Nephron progenitor cell (in vitro differentiated cells): ENCODE results near the gene MMRN2.

Source experiments
- DNase-seq: peaks from one replicate; pipeline ENCODE4 v3.0.0; 2021
- H3K27ac Mint-ChIP-seq: 2 replicates; pipeline ENCODE4 v1.8.0; 2021; ENCODE audit warnings: mild to moderate bottlenecking, moderate library complexity, mixed read lengths
- H3K27me3 Mint-ChIP-seq: 2 replicates; pipeline ENCODE4 v1.8.0; 2021; ENCODE audit warnings: mild to moderate bottlenecking, low read depth, mixed read lengths; ENCODE audit not compliant: poor library complexity
- H3K36me3 Mint-ChIP-seq: 2 replicates; pipeline ENCODE4 v1.8.0; 2021; ENCODE audit warnings: low read depth, mixed read lengths
- H3K4me1 Mint-ChIP-seq: 2 replicates; pipeline ENCODE4 v1.8.0; 2021; ENCODE audit warnings: mixed read lengths
- H3K4me3 Mint-ChIP-seq: 2 replicates; pipeline ENCODE4 v1.8.0; 2021; ENCODE audit warnings: mild to moderate bottlenecking, moderate library complexity, mixed read lengths
- H3K9me3 Mint-ChIP-seq: 2 replicates; pipeline ENCODE4 v1.8.0; 2021; ENCODE audit warnings: mild to moderate bottlenecking, moderate library complexity, mixed read lengths
- TF ChIP-seq, protein P1 (sequence below): fragments of 200-600 bp; sonication (generic); IDR thresholded peaks from 2 replicates; pipeline ENCODE4 v1.5.0; 2021; ENCODE audit warnings: antibody characterized with exemption

MMRN2 gene

DNA sequence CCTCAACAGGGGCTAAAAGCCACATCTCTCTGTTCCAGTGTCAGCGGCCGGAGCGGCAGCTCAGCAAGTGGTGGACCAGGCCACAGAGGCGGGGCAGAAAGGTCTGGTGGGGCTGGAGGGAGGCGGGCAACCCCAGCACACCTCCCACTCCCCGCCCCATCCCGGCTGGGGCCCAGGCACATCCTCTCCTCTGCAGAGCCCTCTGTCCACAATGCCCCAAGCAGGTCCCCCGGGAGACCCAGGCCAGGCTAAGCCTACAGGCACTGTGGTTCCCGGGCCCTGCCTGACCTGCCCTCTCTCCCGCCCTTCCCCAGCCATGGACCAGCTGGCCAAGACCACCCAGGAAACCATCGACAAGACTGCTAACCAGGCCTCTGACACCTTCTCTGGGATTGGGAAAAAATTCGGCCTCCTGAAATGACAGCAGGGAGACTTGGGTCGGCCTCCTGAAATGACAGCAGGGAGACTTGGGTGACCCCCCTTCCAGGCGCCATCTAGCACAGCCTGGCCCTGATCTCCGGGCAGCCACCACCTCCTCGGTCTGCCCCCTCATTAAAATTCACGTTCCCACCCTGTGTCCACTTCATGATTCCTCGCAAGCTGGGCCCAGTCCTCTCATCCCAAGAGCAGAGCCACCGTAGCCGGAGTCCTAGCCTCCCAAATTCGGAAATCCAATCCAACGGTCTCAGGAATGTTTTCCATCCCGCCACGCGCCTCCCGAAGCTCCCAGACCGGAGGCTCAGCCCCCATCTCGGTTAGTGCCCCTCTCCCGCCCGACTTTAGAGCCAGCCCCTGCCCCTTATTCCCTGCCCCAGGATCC lies 13.0 kb upstream of the MMRN2 start:
- DNase-seq: peak; percentile 46
- H3K27me3 Mint-ChIP-seq: peaks cover 31% of the 10 kb centered on the region
- peak overlapping the region; percentile 84 for H3K4me3 Mint-ChIP-seq
- no peaks in the 10 kb centered on the region for H3K36me3 Mint-ChIP-seq
- TF ChIP-seq, protein P1, sequence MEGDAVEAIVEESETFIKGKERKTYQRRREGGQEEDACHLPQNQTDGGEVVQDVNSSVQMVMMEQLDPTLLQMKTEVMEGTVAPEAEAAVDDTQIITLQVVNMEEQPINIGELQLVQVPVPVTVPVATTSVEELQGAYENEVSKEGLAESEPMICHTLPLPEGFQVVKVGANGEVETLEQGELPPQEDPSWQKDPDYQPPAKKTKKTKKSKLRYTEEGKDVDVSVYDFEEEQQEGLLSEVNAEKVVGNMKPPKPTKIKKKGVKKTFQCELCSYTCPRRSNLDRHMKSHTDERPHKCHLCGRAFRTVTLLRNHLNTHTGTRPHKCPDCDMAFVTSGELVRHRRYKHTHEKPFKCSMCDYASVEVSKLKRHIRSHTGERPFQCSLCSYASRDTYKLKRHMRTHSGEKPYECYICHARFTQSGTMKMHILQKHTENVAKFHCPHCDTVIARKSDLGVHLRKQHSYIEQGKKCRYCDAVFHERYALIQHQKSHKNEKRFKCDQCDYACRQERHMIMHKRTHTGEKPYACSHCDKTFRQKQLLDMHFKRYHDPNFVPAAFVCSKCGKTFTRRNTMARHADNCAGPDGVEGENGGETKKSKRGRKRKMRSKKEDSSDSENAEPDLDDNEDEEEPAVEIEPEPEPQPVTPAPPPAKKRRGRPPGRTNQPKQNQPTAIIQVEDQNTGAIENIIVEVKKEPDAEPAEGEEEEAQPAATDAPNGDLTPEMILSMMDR: no peak
- H3K4me1 Mint-ChIP-seq: peaks cover 58% of the 10 kb centered on the region
- no peaks in the 10 kb centered on the region for H3K9me3 Mint-ChIP-seq
- no peak overlapping the region for H3K27ac Mint-ChIP-seq

DNA sequence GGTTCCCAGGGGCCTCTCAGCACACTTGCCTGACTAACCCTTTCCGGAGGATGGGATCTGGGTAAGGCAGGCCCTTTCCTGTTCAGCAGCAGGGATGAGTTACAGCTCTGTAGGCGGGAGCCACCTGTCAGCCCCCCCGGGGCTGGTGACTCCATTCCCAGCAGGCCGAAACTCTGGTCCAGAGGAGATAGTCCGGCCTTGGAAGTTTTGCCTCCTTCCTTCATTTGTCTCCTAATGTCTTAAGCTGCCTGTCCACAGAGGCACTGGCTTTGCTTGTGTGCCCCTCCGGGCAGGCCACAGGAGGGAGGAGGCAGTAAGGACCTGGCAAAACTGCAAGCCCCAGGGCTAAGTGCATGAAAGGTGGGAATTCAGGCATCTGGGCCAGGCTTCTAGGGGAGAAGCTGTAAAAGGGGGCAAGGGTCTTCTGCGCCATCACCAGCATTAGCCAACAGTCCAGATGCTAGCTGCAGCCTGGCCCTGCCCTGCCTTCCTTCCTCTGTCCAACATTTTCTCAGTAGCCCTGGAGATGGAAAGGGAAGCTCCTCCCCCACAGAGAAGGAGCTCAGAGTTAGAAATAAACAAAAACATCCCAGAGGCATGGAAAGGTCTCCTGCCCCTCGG lies 12.1 kb upstream of the MMRN2 start:
- Mint-ChIP-seq H3K4me3 (peak overlapping the region; percentile 65), H3K4me1 (peaks cover 64% of the 10 kb centered on the region), H3K27me3 (peaks cover 31% of the 10 kb centered on the region), H3K36me3 (no peaks in the 10 kb centered on the region), H3K9me3 (no peaks in the 10 kb centered on the region), H3K27ac (no peak overlapping the region)
- TF ChIP-seq, protein P1: no peak
- DNase-seq: no peak

DNA sequence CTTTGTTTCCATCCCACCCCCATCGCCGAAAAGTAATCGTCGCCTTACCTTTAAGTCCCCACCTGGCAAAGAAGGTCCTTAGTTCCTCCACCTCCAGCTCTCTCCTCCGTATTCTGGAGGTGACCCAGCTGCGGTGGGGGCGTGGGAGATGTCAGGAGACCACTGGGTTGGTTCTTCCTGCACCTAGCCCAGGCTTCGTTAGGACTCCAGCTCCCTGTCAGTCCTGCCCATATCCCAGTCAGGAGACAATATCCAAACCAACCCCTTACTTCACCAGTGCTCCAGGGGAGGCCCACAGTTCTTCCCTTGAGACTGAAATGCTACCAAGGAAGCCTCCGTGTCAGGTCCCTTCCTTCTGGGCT lies 11.6 kb upstream of the MMRN2 start:
- Mint-ChIP-seq H3K4me1 (peaks cover 64% of the 10 kb centered on the region), H3K27me3 (peaks cover 27% of the 10 kb centered on the region), H3K4me3 (no peak overlapping the region), H3K9me3 (no peaks in the 10 kb centered on the region), H3K36me3 (no peaks in the 10 kb centered on the region), H3K27ac (no peak overlapping the region)
- DNase-seq: no peak
- TF ChIP-seq, protein P1: no peak

DNA sequence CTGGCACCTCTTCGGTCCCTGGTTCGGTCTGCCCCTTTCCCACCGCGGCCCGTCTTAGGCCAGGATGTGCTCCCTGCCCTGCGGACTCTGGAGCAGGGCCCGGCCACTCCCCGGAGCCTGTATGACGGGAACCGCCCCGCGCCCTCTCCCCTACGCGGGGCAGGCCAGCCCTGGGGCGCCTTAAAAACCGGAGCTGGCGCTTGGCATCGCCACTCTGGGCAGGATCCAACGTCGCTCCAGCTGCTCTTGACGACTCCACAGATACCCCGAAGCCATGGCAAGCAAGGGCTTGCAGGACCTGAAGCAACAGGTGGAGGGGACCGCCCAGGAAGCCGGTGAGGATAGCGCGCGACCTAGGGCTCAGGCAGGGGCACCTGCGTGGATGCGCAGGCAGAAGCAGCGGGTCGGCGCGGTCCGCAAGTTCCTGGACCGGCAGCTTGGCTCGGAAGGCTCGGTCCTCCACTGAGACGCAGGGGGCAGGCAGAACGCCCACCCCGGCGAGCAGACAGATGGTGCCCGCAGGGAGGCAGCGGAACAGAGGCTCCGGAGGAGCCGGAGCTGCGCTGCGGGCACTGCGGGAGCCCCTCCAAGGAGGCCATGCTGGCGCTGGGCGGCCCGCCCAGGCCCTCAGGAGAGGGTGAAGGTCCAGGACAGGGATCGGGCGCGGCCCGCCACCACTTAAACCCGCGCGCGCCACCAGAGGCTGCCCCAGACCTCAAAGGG lies 11.0 kb upstream of the MMRN2 start, which contains the start of gene ADIRF:
ADIRF (plus strand) TSS at position 212 of the 723 bp plus-strand sequence; CDS start at position 275, 63 bp downstream.
- H3K9me3 Mint-ChIP-seq: no peaks in the 10 kb centered on the region
- H3K4me3 Mint-ChIP-seq: no peak within 1 kb of the TSS
- DNase-seq: no peak
- TF ChIP-seq, protein P1: no peak
- no peaks in the 10 kb centered on the region for H3K36me3 Mint-ChIP-seq
- peaks cover 64% of the 10 kb centered on the region for H3K4me1 Mint-ChIP-seq
- H3K27ac Mint-ChIP-seq: no peak within 1 kb of the TSS
- H3K27me3 Mint-ChIP-seq: peaks cover 25% of the 10 kb centered on the region

DNA sequence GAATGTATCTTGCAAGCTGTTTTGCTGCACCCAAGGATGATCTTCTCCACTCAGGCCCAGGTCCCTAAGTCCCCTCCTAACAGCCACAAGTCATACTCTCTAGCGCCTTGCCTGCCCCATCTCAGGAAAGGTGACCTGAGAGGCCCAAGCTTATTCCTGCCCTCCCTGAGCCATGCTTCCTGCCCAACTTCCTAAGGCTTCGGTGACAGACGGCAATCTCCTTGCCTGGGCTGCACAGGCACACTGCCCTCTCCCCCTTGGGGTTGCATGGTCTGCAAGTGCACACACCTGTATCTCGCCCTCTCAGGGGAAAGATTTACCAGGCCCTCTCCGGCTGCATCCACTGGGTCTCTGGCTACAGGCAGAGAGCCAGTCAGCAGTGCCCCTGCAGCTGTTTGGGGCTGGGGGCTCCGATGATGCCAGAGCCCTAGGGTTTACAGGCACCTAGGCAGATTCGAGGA lies 10.1 kb upstream of the MMRN2 start:
- no peak overlapping the region for H3K4me3 Mint-ChIP-seq

More for the DNA sequence above, 10.1 kb upstream of the MMRN2 start:
- Mint-ChIP-seq H3K27ac (no peak overlapping the region), H3K4me1 (peaks cover 60% of the 10 kb centered on the region), H3K27me3 (peaks cover 17% of the 10 kb centered on the region), H3K9me3 (no peaks in the 10 kb centered on the region), H3K36me3 (no peaks in the 10 kb centered on the region)
- TF ChIP-seq, protein P1: no peak
- DNase-seq: no peak
